IMR-90 (cell line): ENCODE measurements around the gene DCLK1. TPM values are rescaled to one million over a fixed set of nuclear protein-coding genes. Genes with fewer than 3 reads are reported as not detected.

ENCODE experiments used
- ATAC-seq: fragments of 200-7000 bp; cut with Tn5 transposase; 2 replicates; pipeline ENCODE4 v1.9.1; 2020; ENCODE audit warnings: low read depth, mild to moderate bottlenecking, moderate library complexity
- BruUV-seq: library from RNA; stranded (reverse); fragments of 400-500 nt; replicated peaks from 2 replicates; lab custom pipeline; 2021; lab: Mats Ljungman, UMichigan
- CTCF ChIA-PET: fragments of 300-600 bp; formaldehyde crosslinking; extraction: SDS; loops from one replicate; lab custom pipeline; 2021; ENCODE audit warnings: antibody characterized with exemption; lab: Yijun Ruan, JAX
- POLR2A ChIA-PET: fragments of 300-600 bp; sonication (Branson Sonifier 250); formaldehyde crosslinking; loops from one replicate; lab custom pipeline; 2022; ENCODE audit warnings: antibody characterized with exemption; ENCODE audit not compliant: unreplicated experiment; lab: Charles Lee
- DNase-seq: peaks from one replicate; pipeline ENCODE4 v3.0.0; 2013
- H2AFZ ChIP-seq: replicated peaks from 2 replicates; pipeline ENCODE3; 2013; ENCODE audit warnings: low read length, mild to moderate bottlenecking; ENCODE audit not compliant: poor library complexity
- H2AK5ac ChIP-seq: 2 replicates; pipeline ENCODE4 v1.6.1; 2013; ENCODE audit warnings: low read depth, low read length, inconsistent platforms
- H2AK9ac ChIP-seq: replicated peaks from 2 replicates; pipeline ENCODE3; 2013; ENCODE audit warnings: mild to moderate bottlenecking, low read depth, low read length, moderate library complexity; ENCODE audit not compliant: poor library complexity
- H2BK120ac ChIP-seq: 2 replicates; pipeline ENCODE4 v1.6.1; 2013; ENCODE audit warnings: low read depth, low read length, inconsistent platforms
- H2BK15ac ChIP-seq: 3 replicates; pipeline ENCODE4 v1.6.1; 2013; ENCODE audit warnings: low read depth, low read length, inconsistent platforms
- H2BK20ac ChIP-seq: 2 replicates; pipeline ENCODE4 v1.6.1; 2013; ENCODE audit warnings: low read depth, mild to moderate bottlenecking, inconsistent platforms, low read length, moderate library complexity
- H2BK5ac ChIP-seq: 2 replicates; pipeline ENCODE4 v1.6.1; 2013; ENCODE audit warnings: mild to moderate bottlenecking, low read depth, low read length, inconsistent platforms; ENCODE audit not compliant: poor library complexity, severe bottlenecking
- H3K14ac ChIP-seq: replicated peaks from 2 replicates; pipeline ENCODE4 v1.6.1; 2013; ENCODE audit warnings: low read depth, low read length, inconsistent platforms
- H3K18ac ChIP-seq: 2 replicates; pipeline ENCODE4 v1.6.1; 2013; ENCODE audit warnings: low read depth, low read length, control low read depth
- H3K23ac ChIP-seq: 2 replicates; pipeline ENCODE4 v1.6.1; 2013; ENCODE audit warnings: low read depth, low read length, inconsistent platforms
- H3K27ac ChIP-seq: 2 replicates; pipeline ENCODE4 v1.5.1; 2013; ENCODE audit warnings: mild to moderate bottlenecking, control low read depth, low read length; ENCODE audit not compliant: insufficient read depth
- H3K27me3 ChIP-seq: 2 replicates; pipeline ENCODE4 v1.6.1; 2013; ENCODE audit warnings: low read length; ENCODE audit not compliant: control insufficient read depth, insufficient read depth
- H3K36me3 ChIP-seq: 2 replicates; pipeline ENCODE4 v1.6.1; 2013; ENCODE audit warnings: low read length, mixed read lengths; ENCODE audit not compliant: control insufficient read depth, insufficient read depth
- H3K4ac ChIP-seq: 2 replicates; pipeline ENCODE4 v1.6.1; 2013; ENCODE audit warnings: low read depth, low read length, inconsistent platforms
- H3K4me1 ChIP-seq: 2 replicates; pipeline ENCODE4 v1.6.1; 2013; ENCODE audit warnings: low read length, mixed read lengths; ENCODE audit not compliant: control insufficient read depth, insufficient read depth
- H3K4me2 ChIP-seq: 2 replicates; pipeline ENCODE4 v1.6.1; 2013; ENCODE audit warnings: low read depth, mild to moderate bottlenecking, control low read depth, low read length, moderate library complexity
- H3K4me3 ChIP-seq: 2 replicates; pipeline ENCODE4 v1.5.1; 2013; ENCODE audit warnings: low read depth, mild to moderate bottlenecking, control low read depth, low read length, moderate library complexity; ENCODE audit not compliant: insufficient read depth
- H3K56ac ChIP-seq: 2 replicates; pipeline ENCODE4 v1.6.1; 2013; ENCODE audit warnings: low read length, inconsistent platforms; ENCODE audit not compliant: insufficient read depth; ENCODE audit errors: extremely low read depth
- H3K79me1 ChIP-seq, 2 experiments: 2 replicates each; pipeline ENCODE4 v1.6.1; 2013; ENCODE audit warnings: low read length in 2 of 2, inconsistent platforms in 1 of 2, low read depth in 1 of 2
- H3K9ac ChIP-seq: 2 replicates; pipeline ENCODE4 v1.6.1; 2013; ENCODE audit warnings: low read depth, low read length, control low read depth
- H3K9me1 ChIP-seq: 2 replicates; pipeline ENCODE4 v1.6.1; 2013; ENCODE audit warnings: low read length, inconsistent platforms; ENCODE audit not compliant: insufficient read depth
- H3K9me3 ChIP-seq: 2 replicates; pipeline ENCODE4 v1.6.1; 2013; ENCODE audit warnings: low read length; ENCODE audit not compliant: control insufficient read depth, insufficient read depth
- H4K20me1 ChIP-seq: 2 replicates; pipeline ENCODE4 v1.6.1; 2013; ENCODE audit warnings: low read length, inconsistent platforms; ENCODE audit not compliant: insufficient read depth
- H4K5ac ChIP-seq: 2 replicates; pipeline ENCODE4 v1.6.1; 2013; ENCODE audit warnings: mild to moderate bottlenecking, low read depth, low read length, control low read depth
- H4K8ac ChIP-seq, 2 experiments: 2 replicates each; pipeline ENCODE4 v1.6.1; 2013; ENCODE audit warnings: low read depth in 2 of 2, low read length in 2 of 2, control low read depth in 1 of 2, inconsistent platforms in 1 of 2
- H4K91ac ChIP-seq: 2 replicates; pipeline ENCODE4 v1.6.1; 2013; ENCODE audit warnings: low read depth, low read length, inconsistent platforms; ENCODE audit not compliant: insufficient read depth
- BHLHE40 ChIP-seq: fragments of 150-350 bp; IDR thresholded peaks from 2 replicates; pipeline ENCODE4 v1.6.1; 2016; ENCODE audit warnings: mild to moderate bottlenecking, low read depth, low read length
- CEBPB ChIP-seq: IDR thresholded peaks from 2 replicates; pipeline ENCODE4 v1.6.1; 2012; ENCODE audit warnings: low read depth, low read length, improper control_type of control experiment
- CHD1 ChIP-seq: IDR thresholded peaks from 2 replicates; pipeline ENCODE4 v1.6.1; 2012; ENCODE audit warnings: low read depth, low read length, improper control_type of control experiment
- CTCF ChIP-seq: conservative IDR thresholded peaks from 2 replicates; pipeline ENCODE4 v1.5.1; 2012; ENCODE audit warnings: mild to moderate bottlenecking, low read depth, low read length, improper control_type of control experiment
- ELK1 ChIP-seq: fragments of 150-350 bp; IDR thresholded peaks from 2 replicates; pipeline ENCODE4 v1.6.1; 2016; ENCODE audit warnings: low read depth, mild to moderate bottlenecking, low read length, moderate library complexity, borderline replicate concordance
- FOS ChIP-seq: fragments of 150-350 bp; IDR thresholded peaks from 2 replicates; pipeline ENCODE4 v1.6.1; 2016; ENCODE audit warnings: low read depth, low read length
- MAFK ChIP-seq: IDR thresholded peaks from 2 replicates; pipeline ENCODE4 v1.6.1; 2012; ENCODE audit warnings: low read depth, low read length, improper control_type of control experiment
- MAZ ChIP-seq: IDR thresholded peaks from 2 replicates; pipeline ENCODE4 v1.6.1; 2012; ENCODE audit warnings: low read depth, mild to moderate bottlenecking, low read length, improper control_type of control experiment, moderate library complexity, borderline replicate concordance
- MXI1 ChIP-seq: IDR thresholded peaks from 2 replicates; pipeline ENCODE4 v1.6.1; 2012; ENCODE audit warnings: low read depth, mild to moderate bottlenecking, low read length, moderate library complexity, borderline replicate concordance
- NFE2L2 ChIP-seq: fragments of 150-350 bp; IDR thresholded peaks from 2 replicates; pipeline ENCODE4 v1.6.1; 2016; ENCODE audit warnings: low read depth, mild to moderate bottlenecking, low read length
- POLR2A ChIP-seq: IDR thresholded peaks from 2 replicates; pipeline ENCODE4 v1.6.1; 2012; ENCODE audit warnings: mild to moderate bottlenecking, low read depth, low read length
- RAD21 ChIP-seq: IDR thresholded peaks from 2 replicates; pipeline ENCODE4 v1.6.1; 2012; ENCODE audit warnings: low read length, improper control_type of control experiment
- RCOR1 ChIP-seq: IDR thresholded peaks from 2 replicates; pipeline ENCODE4 v1.6.1; 2012; ENCODE audit warnings: mild to moderate bottlenecking, low read length, improper control_type of control experiment; ENCODE audit not compliant: insufficient replicate concordance
- RFX5 ChIP-seq: IDR thresholded peaks from 2 replicates; pipeline ENCODE4 v1.8.0; 2012; ENCODE audit warnings: low read depth, mild to moderate bottlenecking, low read length, moderate library complexity
- SMC3 ChIP-seq: fragments of 150-350 bp; IDR thresholded peaks from 2 replicates; pipeline ENCODE4 v1.6.1; 2016; ENCODE audit warnings: low read depth, mild to moderate bottlenecking, antibody characterized with exemption, low read length, moderate library complexity
- USF2 ChIP-seq: fragments of 150-350 bp; IDR thresholded peaks from 2 replicates; pipeline ENCODE4 v1.6.1; 2017; ENCODE audit warnings: mild to moderate bottlenecking, antibody characterized with exemption, low read length, low read depth
- WGBS, 2 experiments: methylation state at CpG; one replicate each; pipeline versions ENCODE4 v1.1.5 to v1.1.7; 2013; ENCODE audit warnings: missing lambda C conversion rate in 2 of 2; ENCODE audit not compliant: insufficient read length in 1 of 2; ENCODE audit errors: extremely low coverage in 2 of 2; 5-methylcytosine and 5-hydroxymethylcytosine counted together
- dilution Hi-C: fragments of 300-500 bp; cut with HindIII; formaldehyde crosslinking; loops from one replicate; pipeline ENCODE4 v1.14.3; 2018; ENCODE audit warnings: low sequenced_read_pairs; ENCODE audit not compliant: unreplicated experiment
- in situ Hi-C: fragments of 300-500 bp; cut with MboI; formaldehyde crosslinking; loops from 3 replicates; pipeline ENCODE4 v1.14.3; 2019; ENCODE audit warnings: low sequenced_read_pairs, inconsistent platforms, mixed read lengths
- intact Hi-C: fragments of 100-400 bp; cut with micrococcal nuclease; formaldehyde crosslinking; loops from 2 replicates; pipeline ENCODE4 v1.10.0; 2022
- polyA plus RNA-seq, 3 experiments: library from polyadenylated mRNA; depleted of rRNA; stranded (reverse); fragments of >200 nt; gene quantifications; 2 replicates each; pipeline ENCODE4 v1.2.3, GENCODE V29; 2012; ENCODE audit warnings: low replicate concordance in 1 of 3
- total RNA-seq: library from RNA; depleted of rRNA; stranded (reverse); fragments of >200 nt; gene quantifications from 2 replicates; pipeline ENCODE4 v1.2.3, GENCODE V29; 2012

DCLK1 gene
- total and polyA plus RNA-seq, 2 of the 4 experiments (the other 2 are of a cell fraction), result under 0.01 to 0.02 TPM

- Histone ChIP-seq H3K56ac (no peak overlapping the region), H2AK9ac (no peak overlapping the region), H3K4me3 (no peak overlapping the region), H2BK20ac (no peak overlapping the region), H4K20me1 (no peaks in the 10 kb centered on the region), H3K4me2 (no peak overlapping the region), H3K4me1 (no peaks in the 10 kb centered on the region), H4K8ac (no peak overlapping the region), H2BK5ac (no peak overlapping the region), H3K9me3 (no peaks in the 10 kb centered on the region), H2AFZ (peak overlapping the region; percentile 27), H3K4ac (no peak overlapping the region), H3K23ac (no peak overlapping the region), H2BK15ac (no peak overlapping the region), H3K79me1 (no peaks in the 10 kb centered on the region), H3K9ac (no peak overlapping the region), H3K36me3 (no peaks in the 10 kb centered on the region), H2AK5ac (no peak overlapping the region), H3K27ac (no peak overlapping the region), H2BK120ac (no peak overlapping the region), H3K27me3 (peaks cover 9% of the 10 kb centered on the region), H3K14ac (no peak overlapping the region), H3K18ac (no peak overlapping the region), H3K9me1 (no peaks in the 10 kb centered on the region), H4K5ac (no peak overlapping the region), H4K91ac (no peak overlapping the region)
- dilution Hi-C loops, result no loop called here
- in situ Hi-C loops, result no loop called here
- WGBS, 2 experiments, result 43% methylated on average over 1 of the region's 6 CpGs; no CpG with 5 or more reads in 1 of the 2 experiments
- BruUV-seq, result no TSS peak
- TF ChIP-seq RFX5, result no peak
- no peak for TF ChIP-seq CEBPB
- TF ChIP-seq CHD1, result no peak
- TF ChIP-seq ELK1, result no peak
- no peak for TF ChIP-seq POLR2A
- no peak for TF ChIP-seq NFE2L2
- TF ChIP-seq RCOR1, result no peak
- TF ChIP-seq RAD21, result no peak
- no peak for TF ChIP-seq MAZ
- TF ChIP-seq CTCF, result no peak
- no peak for TF ChIP-seq MXI1
- TF ChIP-seq MAFK, result no peak
- no peak for TF ChIP-seq USF2
- TF ChIP-seq SMC3, result no peak
- TF ChIP-seq FOS, result no peak
- no peak for TF ChIP-seq BHLHE40
- DNase-seq (no peak), ATAC-seq (no peak)
- POLR2A ChIA-PET, result no interaction called here
- intact Hi-C loops, result loop anchor here (10.0 kb wide), 1 partner anchor 598 kb away; no protein-coding TSS in a partner anchor
- CTCF ChIA-PET, result no interaction called here
Measured at GRCh38 chr13:35812736-35813135, 318.4 kb downstream of the DCLK1 start.
